ENCODE data around the gene PANX2.

Gene PANX2

GRCh38 chr22:50226063-50226874 is 55.7 kb downstream of the PANX2 start:
- H3K27ac ChIP-seq = no peak overlapping the region
- H3K36me3 ChIP-seq = peaks cover 60 to 94% (median 81%) of the 10 kb centered on the region in 3 donors
- no peaks in the 10 kb centered on the region for H3K27me3 ChIP-seq
- no peak for DNase-seq
- H3K4me1 ChIP-seq = no peaks in the 10 kb centered on the region
- no peaks in the 10 kb centered on the region for H3K9me3 ChIP-seq
- no peak for TF ChIP-seq CTCF (IDR thresholded peaks at IDR 0.05)
- intact Hi-C loops (cut with DNase I; ENCODE audit: low total_unique reads) = no loop called here
- no peak overlapping the region for H3K4me3 ChIP-seq

GRCh38 chr22:50226875-50227165 is 56.3 kb downstream of the PANX2 start:
- H3K36me3 ChIP-seq = peaks cover 58 to 89% (median 76%) of the 10 kb centered on the region in 3 donors
- no peak for TF ChIP-seq CTCF (IDR thresholded peaks at IDR 0.05)
- no peaks in the 10 kb centered on the region for H3K4me1 ChIP-seq
- no peaks in the 10 kb centered on the region for H3K9me3 ChIP-seq
- H3K4me3 ChIP-seq = no peak overlapping the region
- H3K27ac ChIP-seq = no peak overlapping the region
- intact Hi-C loops (cut with DNase I; ENCODE audit: low total_unique reads) = no loop called here
- H3K27me3 ChIP-seq = no peaks in the 10 kb centered on the region
- DNase-seq = no peak

GRCh38 chr22:50227579-50228215 is 57.2 kb downstream of the PANX2 start:
- Histone ChIP-seq H3K27ac (no peak overlapping the region), H3K36me3 (peaks cover 50 to 89% (median 75%) of the 10 kb centered on the region in 3 donors), H3K27me3 (no peaks in the 10 kb centered on the region), H3K4me1 (no peaks in the 10 kb centered on the region), H3K4me3 (no peak overlapping the region), H3K9me3 (no peaks in the 10 kb centered on the region)
- intact Hi-C loops (cut with DNase I; ENCODE audit: low total_unique reads) = no loop called here
- no peak for TF ChIP-seq CTCF (IDR thresholded peaks at IDR 0.05)
- no peak for DNase-seq

- intact Hi-C loops (cut with DNase I; ENCODE audit: low total_unique reads) = no loop called here
- no peak for TF ChIP-seq CTCF (IDR thresholded peaks at IDR 0.05)
- Histone ChIP-seq H3K4me3 (no peak overlapping the region), H3K27ac (no peak overlapping the region), H3K4me1 (no peaks in the 10 kb centered on the region), H3K27me3 (no peaks in the 10 kb centered on the region), H3K9me3 (no peaks in the 10 kb centered on the region), H3K36me3 (peaks cover 43 to 89% (median 75%) of the 10 kb centered on the region in 3 donors)
- no peak for DNase-seq
Observed at GRCh38 chr22:50228366-50228765, 57.8 kb downstream of the PANX2 start.

- no peaks in the 10 kb centered on the region for H3K4me1 ChIP-seq
- H3K27me3 ChIP-seq = no peaks in the 10 kb centered on the region
- no peak overlapping the region for H3K4me3 ChIP-seq
- H3K9me3 ChIP-seq = no peaks in the 10 kb centered on the region
- no peak overlapping the region for H3K27ac ChIP-seq
- DNase-seq = no peak
- peaks cover 36 to 83% (median 65%) of the 10 kb centered on the region in 3 donors for H3K36me3 ChIP-seq
- intact Hi-C loops (cut with DNase I; ENCODE audit: low total_unique reads) = no loop called here
- no peak for TF ChIP-seq CTCF (IDR thresholded peaks at IDR 0.05)
Observed at GRCh38 chr22:50229370-50229769, 58.8 kb downstream of the PANX2 start.
